ENCODE measurements around the gene MON1A. TPM values are rescaled to one million over a fixed set of nuclear protein-coding genes. Genes with fewer than 3 reads are reported as not detected.
A peak's percentile ranks its signal among the peaks of the same experiment; 100 is the strongest.

Gene MON1A
- total RNA-seq = 11.5 and 13.1 TPM in 2 replicates
- long read RNA-seq, partial matches to known transcripts = 0 of 3 reads
- long read RNA-seq, other reads (novel, unspliced or antisense) = 1 of 3 reads

- peak; percentile 62 for TF ChIP-seq CTCF (conservative IDR thresholded peaks at IDR 0.05)
- Mint-ChIP-seq H3K36me3 (ENCODE audit: low read depth) (no peaks in the 10 kb centered on the region), H3K27me3 (ENCODE audit: low read depth) (no peaks in the 10 kb centered on the region), H3K4me3 (peak within 1 kb of the TSS; percentile 90), H3K9me3 (no peaks in the 10 kb centered on the region), H3K27ac (ENCODE audit: unreplicated experiment) (peak within 1 kb of the TSS; percentile 90), H3K4me1 (peaks cover 15% of the 10 kb centered on the region)
- DNase-seq (ENCODE audit: low read depth, low spot score) = peak; percentile 95
Observed at GRCh38 chr3:49929291-49930167, at the start of gene MON1A. Gene MON1A (minus strand): TSS chr3:49929811. CDS start chr3:49913346, 16,465 bp downstream.

GRCh38 chr3:49976942-49977341 lies 47.3 kb upstream of the MON1A start:
- no peak for DNase-seq (ENCODE audit: low read depth, low spot score)
- H3K4me1 Mint-ChIP-seq = no peaks in the 10 kb centered on the region
- H3K27ac Mint-ChIP-seq (ENCODE audit: unreplicated experiment) = no peak overlapping the region
- H3K9me3 Mint-ChIP-seq = no peaks in the 10 kb centered on the region
- TF ChIP-seq CTCF (conservative IDR thresholded peaks at IDR 0.05) = no peak
- H3K27me3 Mint-ChIP-seq (ENCODE audit: low read depth) = no peaks in the 10 kb centered on the region
- no peak overlapping the region for H3K4me3 Mint-ChIP-seq
- peaks cover 6% of the 10 kb centered on the region for H3K36me3 Mint-ChIP-seq (ENCODE audit: low read depth)

GRCh38 chr3:49972656-49973055 lies 43.0 kb upstream of the MON1A start:
- H3K27me3 Mint-ChIP-seq (ENCODE audit: low read depth) = no peaks in the 10 kb centered on the region
- peaks cover 10% of the 10 kb centered on the region for H3K36me3 Mint-ChIP-seq (ENCODE audit: low read depth)
- H3K9me3 Mint-ChIP-seq = no peaks in the 10 kb centered on the region
- TF ChIP-seq CTCF (conservative IDR thresholded peaks at IDR 0.05) = no peak
- DNase-seq (ENCODE audit: low read depth, low spot score) = no peak
- H3K27ac Mint-ChIP-seq (ENCODE audit: unreplicated experiment) = no peak overlapping the region
- H3K4me1 Mint-ChIP-seq = peaks cover 7% of the 10 kb centered on the region
- H3K4me3 Mint-ChIP-seq = no peak overlapping the region

- H3K27ac Mint-ChIP-seq (ENCODE audit: unreplicated experiment) = no peak overlapping the region
- H3K36me3 Mint-ChIP-seq (ENCODE audit: low read depth) = peaks cover 10% of the 10 kb centered on the region
- no peak for DNase-seq (ENCODE audit: low read depth, low spot score)
- H3K27me3 Mint-ChIP-seq (ENCODE audit: low read depth) = no peaks in the 10 kb centered on the region
- H3K4me1 Mint-ChIP-seq = peaks cover 16% of the 10 kb centered on the region
- no peak for TF ChIP-seq CTCF (conservative IDR thresholded peaks at IDR 0.05)
- H3K9me3 Mint-ChIP-seq = no peaks in the 10 kb centered on the region
- H3K4me3 Mint-ChIP-seq = no peak overlapping the region
Observed at GRCh38 chr3:49968346-49968745, 38.7 kb upstream of the MON1A start.

GRCh38 chr3:49967291-49967690 lies 37.7 kb upstream of the MON1A start:
- no peak for DNase-seq (ENCODE audit: low read depth, low spot score)
- Mint-ChIP-seq H3K4me1 (peaks cover 16% of the 10 kb centered on the region), H3K27ac (ENCODE audit: unreplicated experiment) (peak overlapping the region; percentile 21), H3K36me3 (ENCODE audit: low read depth) (peaks cover 10% of the 10 kb centered on the region), H3K4me3 (no peak overlapping the region), H3K9me3 (no peaks in the 10 kb centered on the region), H3K27me3 (ENCODE audit: low read depth) (no peaks in the 10 kb centered on the region)
- TF ChIP-seq CTCF (conservative IDR thresholded peaks at IDR 0.05) = no peak
